ENCODE results near the gene ANKRD26.

GRCh38 chr10:26960308-26960707 is 140.0 kb downstream of the ANKRD26 start:
- TF ChIP-seq, protein P1, sequence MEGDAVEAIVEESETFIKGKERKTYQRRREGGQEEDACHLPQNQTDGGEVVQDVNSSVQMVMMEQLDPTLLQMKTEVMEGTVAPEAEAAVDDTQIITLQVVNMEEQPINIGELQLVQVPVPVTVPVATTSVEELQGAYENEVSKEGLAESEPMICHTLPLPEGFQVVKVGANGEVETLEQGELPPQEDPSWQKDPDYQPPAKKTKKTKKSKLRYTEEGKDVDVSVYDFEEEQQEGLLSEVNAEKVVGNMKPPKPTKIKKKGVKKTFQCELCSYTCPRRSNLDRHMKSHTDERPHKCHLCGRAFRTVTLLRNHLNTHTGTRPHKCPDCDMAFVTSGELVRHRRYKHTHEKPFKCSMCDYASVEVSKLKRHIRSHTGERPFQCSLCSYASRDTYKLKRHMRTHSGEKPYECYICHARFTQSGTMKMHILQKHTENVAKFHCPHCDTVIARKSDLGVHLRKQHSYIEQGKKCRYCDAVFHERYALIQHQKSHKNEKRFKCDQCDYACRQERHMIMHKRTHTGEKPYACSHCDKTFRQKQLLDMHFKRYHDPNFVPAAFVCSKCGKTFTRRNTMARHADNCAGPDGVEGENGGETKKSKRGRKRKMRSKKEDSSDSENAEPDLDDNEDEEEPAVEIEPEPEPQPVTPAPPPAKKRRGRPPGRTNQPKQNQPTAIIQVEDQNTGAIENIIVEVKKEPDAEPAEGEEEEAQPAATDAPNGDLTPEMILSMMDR (IDR thresholded peaks at IDR 0.05): no peak
- TF ChIP-seq POLR2AphosphoS5 (IDR thresholded peaks at IDR 0.05) (no peak), EP300 (IDR thresholded peaks at IDR 0.05) (no peak), POLR2A (IDR thresholded peaks at IDR 0.05) (no peak)
